ENCODE measurements around the gene AP4E1. TPM values are rescaled to one million over a fixed set of nuclear protein-coding genes. Genes with fewer than 3 reads are reported as not detected.

Gene AP4E1
- total and polyA plus RNA-seq, 2 of the 4 experiments (the other 2 are of a cell fraction): 3.1 to 6.8 TPM

GRCh38 chr15:50904211-50904610, 4.3 kb upstream of the AP4E1 start:
- intact Hi-C loops (cut with micrococcal nuclease) (loop anchor here (10.0 kb wide), 2 partner anchors 419 to 549 kb away; partner anchors contain the start of gene GABPB1), dilution Hi-C loops (cut with HindIII; ENCODE audit: low sequenced_read_pairs, unreplicated experiment) (no loop called here), in situ Hi-C loops (cut with MboI; ENCODE audit: low sequenced_read_pairs) (no loop called here)
- Histone ChIP-seq H2AK9ac (replicated peaks; ENCODE audit: low read depth, low read length, poor library complexity) (no peak overlapping the region), H2BK120ac (ENCODE audit: low read depth, low read length) (no peak overlapping the region), H3K23ac (ENCODE audit: low read depth, low read length) (no peak overlapping the region), H3K79me1 (ENCODE audit: low read depth in 1 of 2, low read length in 2 of 2) (peaks cover 4 to 15% of the 10 kb centered on the region in 2 experiments; a peak in 3 of 4 replicates), H2AK5ac (ENCODE audit: low read depth, low read length) (no peak overlapping the region), H4K20me1 (ENCODE audit: insufficient read depth, low read length) (no peaks in the 10 kb centered on the region), H3K36me3 (ENCODE audit: control insufficient read depth, insufficient read depth, low read length) (no peaks in the 10 kb centered on the region), H3K4me1 (ENCODE audit: control insufficient read depth, insufficient read depth, low read length) (peaks cover 2% of the 10 kb centered on the region; the same call in 1 of the 2 replicates), H2BK15ac (ENCODE audit: low read depth, low read length) (no peak overlapping the region), H2BK5ac (ENCODE audit: low read depth, low read length, poor library complexity, severe bottlenecking) (no peak overlapping the region), H3K56ac (ENCODE audit: extremely low read depth, insufficient read depth, low read length) (no peak overlapping the region), H2AFZ (replicated peaks; ENCODE audit: low read length, poor library complexity) (no peak overlapping the region), H3K18ac (ENCODE audit: low read depth, low read length) (no peak overlapping the region), H4K5ac (ENCODE audit: low read depth, low read length) (no peak overlapping the region), H3K9me3 (ENCODE audit: control insufficient read depth, insufficient read depth, low read length) (no peaks in the 10 kb centered on the region), H3K14ac (replicated peaks; ENCODE audit: low read depth, low read length) (no peak overlapping the region), H3K9ac (ENCODE audit: low read depth, low read length) (no peak overlapping the region), H2BK20ac (ENCODE audit: low read depth, low read length) (no peak overlapping the region), H3K9me1 (ENCODE audit: insufficient read depth, low read length) (no peaks in the 10 kb centered on the region), H3K27me3 (ENCODE audit: control insufficient read depth, insufficient read depth, low read length) (no peaks in the 10 kb centered on the region), H3K27ac (ENCODE audit: insufficient read depth, low read length) (no peak overlapping the region), H4K8ac (ENCODE audit: low read depth in 2 of 2, low read length in 2 of 2) (no peak overlapping the region), H3K4me2 (ENCODE audit: low read depth, low read length) (no peak overlapping the region), H4K91ac (ENCODE audit: insufficient read depth, low read depth, low read length) (no peak overlapping the region), H3K4ac (ENCODE audit: low read depth, low read length) (no peak overlapping the region), H3K4me3 (ENCODE audit: insufficient read depth, low read depth, low read length) (no peak overlapping the region)
- DNase-seq: no peak
- ATAC-seq (ENCODE audit: low read depth): no peak
- ChIA-PET CTCF (interaction anchor here (0.6 kb wide), 1 partner anchor 27 kb away, joined by 5 read pairs; no protein-coding TSS in a partner anchor), POLR2A (ENCODE audit: unreplicated experiment) (interaction anchor here (0.6 kb wide), 1 partner anchor 227 kb away, joined by 4 read pairs; no protein-coding TSS in a partner anchor)
- TF ChIP-seq NFE2L2 (IDR thresholded peaks at IDR 0.05; ENCODE audit: low read depth, low read length) (no peak), FOS (IDR thresholded peaks at IDR 0.05; ENCODE audit: low read depth, low read length) (no peak)
- BruUV-seq (replicated peaks): no TSS peak

All from IMR-90 (cell line).